BLaER1 treated with 17β-estradiol and CSF1 and Interleukin-3, amounts not matched to agents 10 nM and 100 nM (cell line): ENCODE data around the gene IP6K3.

Experiments used
- H3K27ac ChIP-seq, 11 experiments: shearing (Covaris generic); formaldehyde crosslinking; 2 replicates each; pipeline ENCODE4 v1.8.1; 2022
- H3K27me3 ChIP-seq, 11 experiments: shearing (Covaris generic); formaldehyde crosslinking; 2 replicates each; pipeline ENCODE4 v1.8.1; 2022
- H3K36me3 ChIP-seq, 11 experiments: shearing (Covaris generic); formaldehyde crosslinking; 2 replicates each; pipeline ENCODE4 v1.8.1; 2022
- H3K4me1 ChIP-seq, 10 experiments: shearing (Covaris generic); formaldehyde crosslinking; 2 replicates each; pipeline ENCODE4 v1.8.1; 2022
- H3K4me2 ChIP-seq, 11 experiments: shearing (Covaris generic); formaldehyde crosslinking; 2 replicates each; pipeline ENCODE4 v1.8.1; 2022
- H3K4me3 ChIP-seq, 10 experiments: shearing (Covaris generic); formaldehyde crosslinking; 2 replicates each; pipeline ENCODE4 v1.8.1; 2022
- H3K9ac ChIP-seq, 11 experiments: shearing (Covaris generic); formaldehyde crosslinking; 2 replicates each; pipeline ENCODE4 v1.8.1; 2022
- H3K9me3 ChIP-seq, 11 experiments: shearing (Covaris generic); formaldehyde crosslinking; replicated peaks in 1 of 11; 2 replicates each; pipeline ENCODE4 v1.8.1; 2022
- H4K20me1 ChIP-seq, 11 experiments: shearing (Covaris generic); formaldehyde crosslinking; 2 replicates each; pipeline ENCODE4 v1.8.1; 2022
- Cebpa-rat ChIP-seq, 11 experiments: shearing (Covaris generic); IDR thresholded peaks; 2 replicates each; pipeline ENCODE4 v1.8.1; 2022

The IP6K3 gene

GRCh38 chr6:33693186-33694105 lies 53.3 kb downstream of the IP6K3 start:
- Histone ChIP-seq H3K4me3 (peak overlapping the region in 8 of 10 experiments; percentile 22 to 50 (median 43); a peak in 13 of 20 replicates), H3K9me3 (no peaks in the 10 kb centered on the region), H4K20me1 (peaks cover 0 to 55% (median 0%) of the 10 kb centered on the region in 11 experiments; a peak in 5 of 22 replicates), H3K4me1 (peaks cover 66 to 91% (median 82%) of the 10 kb centered on the region in 10 experiments), H3K27ac (peak overlapping the region; percentile 38 to 93 (median 76); a peak in 21 of 22 replicates), H3K9ac (peak overlapping the region; percentile 3 to 83 (median 63); a peak in 20 of 22 replicates), H3K27me3 (no peaks in the 10 kb centered on the region), H3K36me3 (peaks cover 6 to 55% (median 43%) of the 10 kb centered on the region in 11 experiments; a peak in 21 of 22 replicates), H3K4me2 (peak overlapping the region; percentile 74 to 99 (median 94))
- no peak for TF ChIP-seq Cebpa-rat (IDR thresholded peaks at IDR 0.05)

- no peaks in the 10 kb centered on the region for H3K27me3 ChIP-seq
- H3K36me3 ChIP-seq, result peaks cover 6 to 57% (median 41%) of the 10 kb centered on the region in 11 experiments; a peak in 21 of 22 replicates
- H3K27ac ChIP-seq, result peak overlapping the region; percentile 44 to 93 (median 76); a peak in 21 of 22 replicates
- H4K20me1 ChIP-seq, result peaks cover 0 to 53% (median 0%) of the 10 kb centered on the region in 11 experiments; a peak in 5 of 22 replicates
- H3K9me3 ChIP-seq, result no peaks in the 10 kb centered on the region
- H3K4me3 ChIP-seq, result peak overlapping the region in 8 of 10 experiments; percentile 22 to 50 (median 43); a peak in 12 of 20 replicates
- no peak for TF ChIP-seq Cebpa-rat (IDR thresholded peaks at IDR 0.05)
- peak overlapping the region; percentile 74 to 99 (median 94) for H3K4me2 ChIP-seq
- peaks cover 61 to 84% (median 75%) of the 10 kb centered on the region in 10 experiments for H3K4me1 ChIP-seq
- peak overlapping the region; percentile 3 to 83 (median 63); a peak in 19 of 22 replicates for H3K9ac ChIP-seq
These were observed 53.9 kb downstream of the IP6K3 start for GRCh38 chr6:33692760-33693158.

GRCh38 chr6:33692078-33692759 lies 54.5 kb downstream of the IP6K3 start:
- peaks cover 55 to 82% (median 70%) of the 10 kb centered on the region in 10 experiments for H3K4me1 ChIP-seq
- peak overlapping the region; percentile 74 to 99 (median 94) for H3K4me2 ChIP-seq
- no peaks in the 10 kb centered on the region for H3K9me3 ChIP-seq
- H3K27ac ChIP-seq, result peak overlapping the region; percentile 44 to 93 (median 76); a peak in 20 of 22 replicates
- peak overlapping the region; percentile 9 to 83 (median 63); a peak in 16 of 22 replicates for H3K9ac ChIP-seq
- peaks cover 6 to 57% (median 44%) of the 10 kb centered on the region in 11 experiments; a peak in 21 of 22 replicates for H3K36me3 ChIP-seq
- H4K20me1 ChIP-seq, result peaks cover 0 to 48% (median 0%) of the 10 kb centered on the region in 11 experiments; a peak in 5 of 22 replicates
- no peaks in the 10 kb centered on the region for H3K27me3 ChIP-seq
- H3K4me3 ChIP-seq, result peak overlapping the region in 4 of 10 experiments; percentile 18 to 50 (median 34); a peak in 4 of 20 replicates
- TF ChIP-seq Cebpa-rat (IDR thresholded peaks at IDR 0.05), result no peak

DNA sequence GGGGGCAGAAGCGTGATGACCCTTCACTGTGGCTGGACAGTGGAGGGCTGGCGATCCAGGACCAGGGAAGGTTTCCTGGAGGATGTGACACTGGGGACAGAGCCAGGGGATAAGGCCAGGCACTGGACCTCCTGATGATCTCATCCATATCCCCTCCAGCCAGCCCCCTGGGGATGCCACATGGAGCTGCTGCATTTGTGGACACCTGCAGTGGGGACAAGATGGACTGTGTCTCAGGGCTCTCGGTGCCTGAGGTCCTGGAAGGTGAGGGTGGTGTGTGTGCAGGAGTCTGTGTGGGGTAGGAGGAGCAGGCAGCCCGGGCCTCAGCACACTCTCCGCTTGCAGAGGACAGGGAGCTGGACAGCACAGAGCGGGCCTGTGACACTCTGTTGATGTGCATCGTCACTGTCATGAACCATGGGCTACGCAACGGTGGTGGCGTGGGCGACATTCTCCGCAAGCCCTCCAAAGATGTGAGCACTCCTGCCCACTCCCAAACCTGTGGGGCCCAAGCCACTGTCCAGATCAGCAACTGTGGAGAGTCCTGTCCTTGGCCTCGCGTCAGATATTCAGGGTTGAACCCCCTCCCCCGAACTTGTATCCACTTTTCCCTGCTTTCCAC lies 55.1 kb downstream of the IP6K3 start:
- peak overlapping the region in 6 of 11 experiments; percentile 31 to 83 (median 79); a peak in 7 of 22 replicates for H3K9ac ChIP-seq
- no peaks in the 10 kb centered on the region for H3K27me3 ChIP-seq
- no peak for TF ChIP-seq Cebpa-rat (IDR thresholded peaks at IDR 0.05)

DNA sequence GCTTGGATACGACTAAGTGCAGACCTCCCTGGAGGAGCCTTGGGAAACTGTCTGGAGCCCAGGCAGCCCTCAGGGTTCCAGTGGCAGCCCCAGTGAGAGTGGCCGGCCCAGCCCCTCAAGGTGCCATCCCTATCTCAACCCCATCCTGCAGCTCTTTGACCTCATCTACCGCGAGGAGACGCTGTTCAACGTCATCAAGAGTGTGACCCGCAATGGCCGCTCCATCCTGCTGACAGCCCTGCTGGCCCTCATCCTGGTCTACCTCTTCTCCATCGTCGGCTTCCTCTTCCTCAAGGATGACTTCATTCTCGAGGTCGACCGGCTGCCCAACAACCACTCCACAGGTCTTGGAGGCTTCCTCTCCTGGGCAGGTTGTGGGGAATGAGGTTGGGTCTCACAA lies 55.9 kb downstream of the IP6K3 start:
- H3K4me2 ChIP-seq, result peak overlapping the region in 8 of 11 experiments; percentile 87 to 99 (median 96); a peak in 14 of 22 replicates
- TF ChIP-seq Cebpa-rat (IDR thresholded peaks at IDR 0.05), result no peak
- H3K4me1 ChIP-seq, result peaks cover 41 to 68% (median 55%) of the 10 kb centered on the region in 10 experiments
- H3K36me3 ChIP-seq, result peaks cover 12 to 67% (median 58%) of the 10 kb centered on the region in 11 experiments; a peak in 21 of 22 replicates
- H3K27me3 ChIP-seq, result no peaks in the 10 kb centered on the region
- H3K27ac ChIP-seq, result 0 out of 22 replicates have a peak overlapping the region, but pooled peaks of 2 of the 11 experiments have one; percentile 87 to 88
- H4K20me1 ChIP-seq, result peaks cover 0 to 48% (median 0%) of the 10 kb centered on the region in 11 experiments; a peak in 4 of 22 replicates
- H3K9me3 ChIP-seq, result no peaks in the 10 kb centered on the region
- H3K9ac ChIP-seq, result no peak overlapping the region
- no peak overlapping the region for H3K4me3 ChIP-seq

More for the DNA sequence above, 55.1 kb downstream of the IP6K3 start:
- Histone ChIP-seq H3K36me3 (peaks cover 6 to 61% (median 50%) of the 10 kb centered on the region in 11 experiments; a peak in 21 of 22 replicates), H3K4me3 (no peak overlapping the region), H3K4me2 (peak overlapping the region; percentile 74 to 99 (median 94); a peak in 20 of 22 replicates), H3K4me1 (peaks cover 49 to 76% (median 63%) of the 10 kb centered on the region in 10 experiments), H3K27ac (peak overlapping the region in 8 of 11 experiments; percentile 55 to 93 (median 82); a peak in 16 of 22 replicates), H4K20me1 (peaks cover 0 to 42% (median 0%) of the 10 kb centered on the region in 11 experiments; a peak in 4 of 22 replicates), H3K9me3 (no peaks in the 10 kb centered on the region)

- H3K9me3 ChIP-seq, result no peaks in the 10 kb centered on the region
- H3K4me3 ChIP-seq, result no peak overlapping the region
- no peak overlapping the region for H3K27ac ChIP-seq
- no peaks in the 10 kb centered on the region for H3K27me3 ChIP-seq
- no peak for TF ChIP-seq Cebpa-rat (IDR thresholded peaks at IDR 0.05)
- H3K4me1 ChIP-seq, result peaks cover 32 to 59% (median 46%) of the 10 kb centered on the region in 10 experiments
- H4K20me1 ChIP-seq, result peaks cover 0 to 42% (median 0%) of the 10 kb centered on the region in 11 experiments; a peak in 4 of 22 replicates
- H3K4me2 ChIP-seq, result peak overlapping the region in 1 of 11 experiments; percentile 99; a peak in 1 of 22 replicates
- no peak overlapping the region for H3K9ac ChIP-seq
- peaks cover 17 to 72% (median 65%) of the 10 kb centered on the region in 11 experiments; a peak in 21 of 22 replicates for H3K36me3 ChIP-seq
These were observed 56.8 kb downstream of the IP6K3 start for GRCh38 chr6:33689879-33690278.

GRCh38 chr6:33689148-33689494 lies 57.6 kb downstream of the IP6K3 start:
- H3K27ac ChIP-seq, result no peak overlapping the region
- H3K27me3 ChIP-seq, result no peaks in the 10 kb centered on the region
- H3K4me2 ChIP-seq, result no peak overlapping the region
- no peak for TF ChIP-seq Cebpa-rat (IDR thresholded peaks at IDR 0.05)
- peaks cover 24 to 54% (median 41%) of the 10 kb centered on the region in 10 experiments for H3K4me1 ChIP-seq
- no peaks in the 10 kb centered on the region for H3K9me3 ChIP-seq
- peaks cover 0 to 39% (median 0%) of the 10 kb centered on the region in 11 experiments; a peak in 3 of 22 replicates for H4K20me1 ChIP-seq
- no peak overlapping the region for H3K9ac ChIP-seq
- H3K4me3 ChIP-seq, result no peak overlapping the region
- H3K36me3 ChIP-seq, result peaks cover 17 to 80% (median 73%) of the 10 kb centered on the region in 11 experiments; a peak in 21 of 22 replicates
